AG09319 (cell line): Measurements from ENCODE around the gene SSH2.

Source experiments
- DNase-seq: peaks from one replicate; pipeline ENCODE4 v3.0.0-alpha.2; 2010; ENCODE audit warnings: low read depth; ENCODE audit errors: extremely low read depth
- CTCF ChIP-seq: IDR thresholded peaks from 2 replicates; pipeline ENCODE4 v1.5.1; 2011; ENCODE audit warnings: low read depth, mild to moderate bottlenecking, inconsistent platforms, low read length, moderate library complexity

The SSH2 gene

GRCh38 chr17:29589524-29590410 lies 340.3 kb downstream of the SSH2 start, which contains the start of gene GIT1:
TSS of gene GIT1 (minus strand) at chr17:29589648. CDS start at chr17:29589378, 270 bp downstream.
- DNase-seq: peak; percentile 54
- TF ChIP-seq CTCF: no peak

- TF ChIP-seq CTCF: no peak
- DNase-seq: no peak
These were observed 341.2 kb downstream of the SSH2 start for GRCh38 chr17:29588562-29589411.

DNA sequence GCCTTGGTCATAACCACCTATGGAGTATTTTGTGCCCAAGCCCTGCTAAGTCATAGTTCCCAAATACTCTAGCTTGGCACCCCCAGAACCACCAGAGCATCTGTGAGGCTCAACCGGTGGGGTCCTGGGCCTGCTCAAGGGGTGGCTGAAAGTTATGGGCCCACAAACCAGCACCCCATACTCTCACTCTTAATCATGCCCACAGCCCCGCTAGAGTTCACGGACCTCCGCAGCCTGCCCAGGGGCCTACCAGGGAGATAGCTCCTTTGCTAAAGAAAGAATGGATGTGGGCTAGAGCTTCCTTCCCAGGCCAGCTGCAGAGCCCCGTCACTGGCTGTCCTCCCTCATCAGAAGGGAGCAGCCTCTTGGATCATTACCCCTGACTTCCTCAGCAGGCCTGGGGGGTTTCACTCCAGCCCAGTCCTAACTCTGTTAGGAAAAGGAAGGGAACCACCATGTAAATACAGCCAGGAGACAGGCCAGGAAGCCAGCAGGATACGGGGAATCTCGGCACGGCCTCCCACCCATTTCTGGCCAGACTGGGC lies 341.9 kb downstream of the SSH2 start:
- no peak for TF ChIP-seq CTCF
- no peak for DNase-seq

GRCh38 chr17:29587591-29587990 lies 342.4 kb downstream of the SSH2 start:
- no peak for TF ChIP-seq CTCF
- no peak for DNase-seq

DNA sequence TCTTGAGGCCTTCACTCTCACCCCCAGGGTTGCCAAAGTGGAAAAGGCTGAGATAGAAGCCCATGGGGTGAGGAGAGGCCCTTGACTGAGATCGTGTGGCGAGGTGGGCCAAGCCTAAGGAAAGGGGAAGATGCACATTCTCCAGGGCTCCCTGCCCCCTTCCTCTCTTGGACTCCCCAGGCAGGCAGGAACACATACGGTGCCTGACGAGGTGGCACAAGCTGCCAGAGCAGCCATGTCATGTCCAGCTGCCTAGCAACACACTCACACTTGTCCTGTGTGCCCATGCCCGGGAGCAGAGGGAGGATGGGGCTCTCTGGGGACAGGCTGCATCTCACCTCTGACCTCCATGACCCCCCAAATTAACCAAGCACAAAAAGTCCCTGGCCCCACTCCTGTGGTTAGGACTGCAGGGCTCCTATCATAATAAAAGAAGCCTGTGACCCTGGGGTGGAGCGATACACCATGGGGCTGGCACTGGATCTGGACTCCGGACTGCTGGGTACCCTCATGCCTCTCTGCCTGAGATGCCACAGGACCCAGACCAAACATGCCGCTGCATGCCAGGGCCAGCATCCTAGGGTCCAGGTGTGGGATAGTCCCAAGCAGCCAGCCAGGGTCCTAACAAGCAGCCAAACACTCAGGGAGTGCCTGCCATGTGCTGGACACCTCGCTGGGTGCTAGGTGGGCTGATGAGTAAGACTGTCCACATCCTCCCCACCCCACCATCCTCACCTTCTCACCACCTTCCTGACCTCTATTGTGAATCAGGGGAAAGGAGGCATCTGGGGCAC lies 343.2 kb downstream of the SSH2 start:
- no peak for TF ChIP-seq CTCF
- no peak for DNase-seq

DNA sequence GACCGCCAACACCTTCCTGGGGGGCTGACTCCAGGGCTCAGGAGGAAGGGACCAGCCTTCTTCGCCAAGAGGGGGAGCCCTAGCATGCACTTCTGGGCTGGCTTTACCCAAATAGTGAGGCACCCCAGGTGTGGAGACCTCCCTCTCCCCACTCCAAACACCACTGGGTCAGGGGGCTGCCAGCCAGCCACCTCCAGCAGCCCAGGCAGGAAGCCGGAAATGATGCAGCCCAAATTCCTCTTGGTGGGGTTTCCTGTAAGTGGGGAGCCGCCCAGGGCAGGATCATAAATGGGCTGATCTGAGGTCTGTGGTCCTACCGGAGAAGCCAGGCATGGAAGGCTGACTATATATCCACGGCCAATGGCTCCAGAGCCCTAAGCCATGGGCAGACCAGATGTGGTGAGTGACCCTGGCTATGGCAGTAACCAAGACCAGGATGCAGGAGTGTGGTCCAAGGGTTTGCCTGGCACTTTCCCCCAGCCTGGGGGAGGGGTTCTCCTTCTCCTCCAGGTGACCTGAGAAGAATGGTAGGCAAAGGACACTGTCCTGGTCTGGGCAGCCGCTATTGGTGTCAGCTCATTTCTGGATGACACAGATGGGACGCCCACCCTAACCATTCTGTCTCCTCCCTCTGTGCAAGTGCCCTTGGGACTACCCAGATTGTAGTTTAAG lies 344.8 kb downstream of the SSH2 start:
- peak; percentile 16 for TF ChIP-seq CTCF
- DNase-seq: no peak
